ENCODE measurements around the gene APOBEC3B.
"Not testable (repeated sequence)": the region's sequence is repeated elsewhere in the genome, so short reads cannot be mapped to it uniquely, and the experiment has no call there.

The APOBEC3B gene

GRCh38 chr22:38952281-38952993 is 29.7 kb upstream of the APOBEC3B start:
- no peak for DNase-seq

- DNase-seq = no peak
Observed at GRCh38 chr22:38953091-38953490, 29.1 kb upstream of the APOBEC3B start.

- DNase-seq = no peak
Observed at GRCh38 chr22:38953577-38954413, 28.4 kb upstream of the APOBEC3B start.

GRCh38 chr22:38954414-38955043 is 27.6 kb upstream of the APOBEC3B start:
- no peak for DNase-seq

- DNase-seq = no peak
Observed at GRCh38 chr22:38955250-38955905, 26.8 kb upstream of the APOBEC3B start.

GRCh38 chr22:38955926-38956325 is 26.2 kb upstream of the APOBEC3B start:
- DNase-seq = no peak

GRCh38 chr22:38956551-38956950 is 25.6 kb upstream of the APOBEC3B start:
- DNase-seq = no peak

GRCh38 chr22:38957046-38957770 is 24.9 kb upstream of the APOBEC3B start, which contains the start of gene APOBEC3A:
APOBEC3A (plus strand) TSS chr22:38957609; CDS start chr22:38957692, 83 bp downstream.
- no peak for DNase-seq

- no peak for DNase-seq
Observed at GRCh38 chr22:38957808-38958650, 24.1 kb upstream of the APOBEC3B start.

- not testable (repeated sequence) for DNase-seq
Observed at GRCh38 chr22:38958651-38958943, 23.6 kb upstream of the APOBEC3B start.

- no peak for DNase-seq
Observed at GRCh38 chr22:38959590-38959989, 22.6 kb upstream of the APOBEC3B start.

- DNase-seq = not testable (repeated sequence)
Observed at GRCh38 chr22:38960673-38961072, 21.5 kb upstream of the APOBEC3B start.

GRCh38 chr22:38963291-38963738 is 18.8 kb upstream of the APOBEC3B start:
- not testable (repeated sequence) for DNase-seq

GRCh38 chr22:38963872-38964271 is 18.3 kb upstream of the APOBEC3B start:
- no peak for DNase-seq

GRCh38 chr22:38964306-38964705 is 17.8 kb upstream of the APOBEC3B start:
- no peak for DNase-seq

- DNase-seq = no peak
Observed at GRCh38 chr22:38964989-38965388, 17.2 kb upstream of the APOBEC3B start.

- no peak for DNase-seq
Observed at GRCh38 chr22:38965614-38966379, 16.4 kb upstream of the APOBEC3B start.

- no peak for DNase-seq
Observed at GRCh38 chr22:38966380-38966702, 15.8 kb upstream of the APOBEC3B start.

- no peak for DNase-seq
Observed at GRCh38 chr22:38966942-38967341, 15.2 kb upstream of the APOBEC3B start.
